ENCODE results near the gene PRR9. TPM values are rescaled to one million over a fixed set of nuclear protein-coding genes. Genes with fewer than 3 reads are reported as not detected.
A peak's percentile ranks its signal among the peaks of the same experiment; 100 is the strongest.
"Not testable (repeated sequence)": the region's sequence is repeated elsewhere in the genome, so short reads cannot be mapped to it uniquely, and the experiment has no call there.

PRR9 gene
- total RNA-seq, 1 donor from 2014 or later, result not detected

DNA sequence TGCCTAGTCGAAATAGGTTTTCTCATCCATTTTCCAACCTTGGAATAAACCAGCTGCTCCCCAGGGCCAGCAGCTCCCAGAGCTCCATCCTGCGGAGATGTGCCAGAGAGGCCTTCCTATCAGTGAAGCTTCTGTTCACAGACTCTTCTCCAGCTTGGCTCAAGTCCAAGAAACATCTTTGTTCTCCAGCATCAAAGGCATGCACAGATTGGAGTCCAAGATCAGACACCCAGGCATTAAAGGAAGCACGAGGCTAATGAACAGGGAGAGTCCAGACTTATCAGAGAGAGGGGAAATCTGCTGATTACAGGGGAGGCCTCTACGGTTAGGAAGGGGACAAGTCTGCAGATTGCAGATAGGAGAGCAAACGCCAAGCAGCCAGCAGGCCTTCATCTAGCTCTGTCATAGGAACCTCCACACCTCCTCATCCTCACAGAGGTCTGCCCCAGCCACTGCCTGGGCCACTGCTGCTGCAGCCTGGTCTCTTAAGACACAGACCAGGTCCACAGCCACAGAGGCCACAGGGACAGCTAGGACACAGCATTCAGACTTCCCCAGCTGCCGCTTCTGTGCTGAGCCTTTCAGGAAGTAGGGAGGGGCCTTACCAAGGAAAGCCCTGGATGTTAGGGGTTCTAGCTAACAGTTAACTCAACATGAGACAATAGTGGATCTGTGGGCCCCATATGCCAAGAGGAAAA, 3.4 kb downstream of the PRR9 start:
- TF ChIP-seq EZH2 (IDR thresholded peaks at IDR 0.05), result no peak
- no peak for TF ChIP-seq EZH2phosphoT487 (IDR thresholded peaks at IDR 0.05)
- TF ChIP-seq, protein P1, sequence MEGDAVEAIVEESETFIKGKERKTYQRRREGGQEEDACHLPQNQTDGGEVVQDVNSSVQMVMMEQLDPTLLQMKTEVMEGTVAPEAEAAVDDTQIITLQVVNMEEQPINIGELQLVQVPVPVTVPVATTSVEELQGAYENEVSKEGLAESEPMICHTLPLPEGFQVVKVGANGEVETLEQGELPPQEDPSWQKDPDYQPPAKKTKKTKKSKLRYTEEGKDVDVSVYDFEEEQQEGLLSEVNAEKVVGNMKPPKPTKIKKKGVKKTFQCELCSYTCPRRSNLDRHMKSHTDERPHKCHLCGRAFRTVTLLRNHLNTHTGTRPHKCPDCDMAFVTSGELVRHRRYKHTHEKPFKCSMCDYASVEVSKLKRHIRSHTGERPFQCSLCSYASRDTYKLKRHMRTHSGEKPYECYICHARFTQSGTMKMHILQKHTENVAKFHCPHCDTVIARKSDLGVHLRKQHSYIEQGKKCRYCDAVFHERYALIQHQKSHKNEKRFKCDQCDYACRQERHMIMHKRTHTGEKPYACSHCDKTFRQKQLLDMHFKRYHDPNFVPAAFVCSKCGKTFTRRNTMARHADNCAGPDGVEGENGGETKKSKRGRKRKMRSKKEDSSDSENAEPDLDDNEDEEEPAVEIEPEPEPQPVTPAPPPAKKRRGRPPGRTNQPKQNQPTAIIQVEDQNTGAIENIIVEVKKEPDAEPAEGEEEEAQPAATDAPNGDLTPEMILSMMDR (IDR thresholded peaks at IDR 0.05), result no peak
- H3K36me3 ChIP-seq, result no peaks in the 10 kb centered on the region
- no peak overlapping the region for H3K4me2 ChIP-seq
- no peaks in the 10 kb centered on the region for H3K27me3 ChIP-seq
- no peaks in the 10 kb centered on the region for H3K4me1 ChIP-seq
- DNase-seq (ENCODE audit: low spot score), result no peak
- H3K27ac ChIP-seq, result no peak overlapping the region
- no peaks in the 10 kb centered on the region for H3K9me3 ChIP-seq (ENCODE audit: low read depth)
- Mint-ChIP-seq H3K27ac (peak overlapping the region; percentile 11), H3K4me3 (no peak overlapping the region), H3K27me3 (ENCODE audit: insufficient read depth, low read depth) (peaks cover 9% of the 10 kb centered on the region), H3K9me3 (no peaks in the 10 kb centered on the region), H3K36me3 (no peaks in the 10 kb centered on the region), H3K4me1 (no peaks in the 10 kb centered on the region)
- H3K4me3 ChIP-seq, result no peak overlapping the region
- H2AFZ ChIP-seq (replicated peaks), result no peak overlapping the region
- H3F3A ChIP-seq (ENCODE audit: low read depth), result no peaks in the 10 kb centered on the region
- no peak overlapping the region for H3K9ac ChIP-seq
- no peaks in the 10 kb centered on the region for H3K79me2 ChIP-seq (ENCODE audit: low read depth)
- H4K20me1 ChIP-seq (ENCODE audit: low read depth), result no peaks in the 10 kb centered on the region

DNA sequence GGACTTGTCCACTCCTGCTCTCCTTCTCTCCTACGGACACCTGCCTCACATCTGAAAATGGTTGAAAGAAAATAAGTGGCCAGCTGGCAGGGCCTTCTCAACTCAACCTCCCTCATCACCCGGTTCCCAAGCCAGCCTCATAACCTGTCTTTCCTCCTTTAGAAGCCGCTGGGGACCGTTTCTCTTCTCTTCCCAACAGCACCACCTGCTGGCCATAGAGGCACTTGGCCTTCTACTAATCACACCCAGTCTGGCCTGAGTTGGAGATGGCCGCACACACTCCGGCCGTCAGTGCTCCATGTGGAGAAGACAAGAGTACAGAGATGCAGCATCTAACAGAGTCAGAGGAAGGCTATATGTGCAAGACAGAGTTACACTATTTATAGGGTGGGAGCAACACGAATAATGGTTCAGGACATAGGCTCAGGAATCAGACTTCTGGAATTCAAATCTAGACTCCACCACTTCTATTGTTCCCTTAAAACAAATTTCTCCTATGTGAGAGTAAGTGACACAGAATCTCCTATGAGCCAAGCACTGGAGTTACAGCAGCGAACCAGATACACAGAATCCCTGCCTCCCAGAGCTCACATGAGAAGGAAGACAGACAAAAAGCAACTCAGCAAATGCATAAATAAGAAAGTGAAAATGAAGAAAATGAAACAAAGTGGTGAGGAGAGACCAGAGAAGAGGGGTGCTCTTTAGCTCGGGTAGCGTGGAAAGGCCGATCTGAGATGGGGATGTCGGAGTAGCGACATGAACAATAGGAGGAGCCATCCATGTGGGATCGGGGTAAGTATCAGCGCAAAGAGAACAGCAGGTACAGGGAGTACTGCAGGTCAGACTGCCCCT, 5.9 kb downstream of the PRR9 start:
- H3K4me1 Mint-ChIP-seq; H3K4me3 Mint-ChIP-seq; H3K4me3 ChIP-seq; H3F3A ChIP-seq (ENCODE audit: low read depth); H2AFZ ChIP-seq (replicated peaks); H3K4me1 ChIP-seq; H3K27ac Mint-ChIP-seq; H3K27me3 Mint-ChIP-seq (ENCODE audit: insufficient read depth, low read depth); H3K36me3 Mint-ChIP-seq; H3K9me3 Mint-ChIP-seq; H3K9me3 ChIP-seq (ENCODE audit: low read depth); H3K27ac ChIP-seq; H3K4me2 ChIP-seq; H3K79me2 ChIP-seq (ENCODE audit: low read depth); H4K20me1 ChIP-seq (ENCODE audit: low read depth); H3K9ac ChIP-seq; H3K27me3 ChIP-seq; H3K36me3 ChIP-seq: not testable (repeated sequence)
- DNase-seq (ENCODE audit: low spot score), result peak; percentile 52
- TF ChIP-seq, protein P1 (IDR thresholded peaks at IDR 0.05), result peak; percentile 54

DNA sequence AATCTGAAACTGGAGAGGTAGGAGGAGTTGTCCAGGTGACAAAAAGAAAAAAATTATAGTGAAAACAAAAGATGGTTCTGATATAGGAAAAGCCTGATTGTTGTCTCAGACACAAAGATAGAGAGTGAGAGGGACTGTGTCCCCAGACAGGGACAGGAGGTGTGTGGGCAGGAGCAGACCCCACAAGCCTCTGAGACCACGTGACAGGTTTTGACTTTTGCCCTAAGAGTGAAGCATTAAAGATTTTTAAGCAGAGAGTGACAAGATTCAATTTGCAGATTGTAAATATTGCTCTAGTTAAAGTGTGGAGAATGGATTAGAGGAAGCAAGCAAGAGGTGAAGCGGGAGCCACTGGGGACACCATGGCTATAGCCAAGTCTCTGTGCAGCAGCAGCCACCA, 10.4 kb downstream of the PRR9 start:
- Histone ChIP-seq H3F3A (ENCODE audit: low read depth) (no peaks in the 10 kb centered on the region), H2AFZ (replicated peaks) (no peak overlapping the region), H3K9me3 (ENCODE audit: low read depth) (peaks cover 3% of the 10 kb centered on the region), H3K4me2 (no peak overlapping the region), H4K20me1 (ENCODE audit: low read depth) (no peaks in the 10 kb centered on the region), H3K9ac (no peak overlapping the region), H3K79me2 (ENCODE audit: low read depth) (no peaks in the 10 kb centered on the region), H3K27ac (no peak overlapping the region), H3K4me1 (no peaks in the 10 kb centered on the region), H3K36me3 (no peaks in the 10 kb centered on the region), H3K4me3 (no peak overlapping the region), H3K27me3 (no peaks in the 10 kb centered on the region)
- no peaks in the 10 kb centered on the region for H3K9me3 Mint-ChIP-seq
- H3K27ac Mint-ChIP-seq, result no peak overlapping the region
- no peaks in the 10 kb centered on the region for H3K36me3 Mint-ChIP-seq
- no peaks in the 10 kb centered on the region for H3K4me1 Mint-ChIP-seq
- TF ChIP-seq EZH2 (IDR thresholded peaks at IDR 0.05) (no peak), EZH2phosphoT487 (IDR thresholded peaks at IDR 0.05) (no peak)
- TF ChIP-seq, protein P1 (IDR thresholded peaks at IDR 0.05), result no peak
- H3K4me3 Mint-ChIP-seq, result no peak overlapping the region
- peaks cover 2% of the 10 kb centered on the region for H3K27me3 Mint-ChIP-seq (ENCODE audit: insufficient read depth, low read depth)
- DNase-seq (ENCODE audit: low spot score), result no peak
